Uterus (tissue), 2 donors: ENCODE results near the gene ZG16.

Experiments
- CTCF ChIP-seq, 4 experiments: fragments of 200-600 bp in 2 of 4; fragments of 450-650 bp in 2 of 4; sonication (generic) in 2 of 4; IDR thresholded peaks; one replicate each; pipeline ENCODE4 v1.5.1; 2016 to 2019; ENCODE audit warnings: antibody characterized with exemption in 4 of 4, mild to moderate bottlenecking in 2 of 4, moderate library complexity in 1 of 4
- POLR2A ChIP-seq, 2 donors: fragments of 450-650 bp; IDR thresholded peaks; one replicate each; pipeline ENCODE4 v1.6.1; 2016; ENCODE audit warnings: antibody characterized with exemption in 2 of 2, mild to moderate bottlenecking in 1 of 2, moderate library complexity in 1 of 2

GRCh38 chr16:29831490-29831889 is 53.4 kb downstream of the ZG16 start:
- TF ChIP-seq CTCF (IDR thresholded peaks at IDR 0.05) (no peak), POLR2A (IDR thresholded peaks at IDR 0.05) (no peak)
